Measurements from ENCODE around the gene SIAH3. TPM values are rescaled to one million over a fixed set of nuclear protein-coding genes. Genes with fewer than 3 reads are reported as not detected.

Gene SIAH3
- total RNA-seq, 2 experiments from 2014 or later = 1.3 to 1.6 TPM

GRCh38 chr13:45882626-45883025, 31.1 kb upstream of the SIAH3 start:
- ChIA-PET CTCF (no interaction called here), POLR2A (interaction anchor here (1.1 kb wide), 1 partner anchor 10 kb away, joined by 4 read pairs; no protein-coding TSS in a partner anchor)
- no peak for ATAC-seq (ENCODE audit: poor library complexity)
- intact Hi-C loops (cut with DNase I, micrococcal nuclease) = no loop called here
- Histone ChIP-seq H3K36me3 (ENCODE audit: insufficient read depth, low read length) (no peaks in the 10 kb centered on the region), H3K4me3 (ENCODE audit: low read length) (no peak overlapping the region), H3K9me3 (ENCODE audit: control insufficient read depth in 1 of 2, insufficient read depth in 1 of 2, low read length in 2 of 2) (no peaks in the 10 kb centered on the region), H3K27me3 (ENCODE audit: control insufficient read depth in 1 of 2, insufficient read depth in 2 of 2, low read length in 2 of 2) (peaks cover 0 to 2% of the 10 kb centered on the region in 2 experiments), H3K27ac (ENCODE audit: low read depth in 1 of 2, low read length in 2 of 2) (no peak overlapping the region), H3K4me1 (ENCODE audit: insufficient read depth, low read length) (no peaks in the 10 kb centered on the region)
- no peak for TF ChIP-seq CTCF (IDR thresholded peaks at IDR 0.05)
- no peak overlapping the region for H3K27ac Mint-ChIP-seq
- no peak for DNase-seq
- H3K36me3 Mint-ChIP-seq (ENCODE audit: low read depth) = no peaks in the 10 kb centered on the region
- no peaks in the 10 kb centered on the region for H3K27me3 Mint-ChIP-seq
- no peak overlapping the region for H3K4me3 Mint-ChIP-seq
- H3K9me3 Mint-ChIP-seq = no peaks in the 10 kb centered on the region
- no peaks in the 10 kb centered on the region for H3K4me1 Mint-ChIP-seq (ENCODE audit: low read depth)

GRCh38 chr13:45881353-45881752, 29.8 kb upstream of the SIAH3 start:
- no peaks in the 10 kb centered on the region for H3K9me3 ChIP-seq (ENCODE audit: control insufficient read depth in 1 of 2, insufficient read depth in 1 of 2, low read length in 2 of 2)
- intact Hi-C loops (cut with DNase I, micrococcal nuclease) = no loop called here
- Mint-ChIP-seq H3K4me1 (ENCODE audit: low read depth) (no peaks in the 10 kb centered on the region), H3K27me3 (no peaks in the 10 kb centered on the region), H3K9me3 (no peaks in the 10 kb centered on the region), H3K27ac (no peak overlapping the region), H3K36me3 (ENCODE audit: low read depth) (no peaks in the 10 kb centered on the region), H3K4me3 (no peak overlapping the region)
- no peaks in the 10 kb centered on the region for H3K36me3 ChIP-seq (ENCODE audit: insufficient read depth, low read length)
- ChIA-PET POLR2A (no interaction called here), CTCF (no interaction called here)
- H3K4me3 ChIP-seq (ENCODE audit: low read length) = no peak overlapping the region
- ATAC-seq (ENCODE audit: poor library complexity) = no peak
- TF ChIP-seq CTCF (IDR thresholded peaks at IDR 0.05) = no peak
- no peak overlapping the region for H3K27ac ChIP-seq (ENCODE audit: low read depth in 1 of 2, low read length in 2 of 2)
- no peaks in the 10 kb centered on the region for H3K4me1 ChIP-seq (ENCODE audit: insufficient read depth, low read length)
- no peak for DNase-seq
- peaks cover 0 to 2% of the 10 kb centered on the region in 2 experiments for H3K27me3 ChIP-seq (ENCODE audit: control insufficient read depth in 1 of 2, insufficient read depth in 2 of 2, low read length in 2 of 2)

- H3K27ac ChIP-seq (ENCODE audit: low read depth in 1 of 2, low read length in 2 of 2) = no peak overlapping the region
- no peaks in the 10 kb centered on the region for H3K36me3 ChIP-seq (ENCODE audit: insufficient read depth, low read length)
- H3K27me3 Mint-ChIP-seq = no peaks in the 10 kb centered on the region
- H3K9me3 Mint-ChIP-seq = no peaks in the 10 kb centered on the region
- no peaks in the 10 kb centered on the region for H3K9me3 ChIP-seq (ENCODE audit: control insufficient read depth in 1 of 2, insufficient read depth in 1 of 2, low read length in 2 of 2)
- ChIA-PET CTCF (interaction anchor here (0.7 kb wide), 1 partner anchor 73 kb away, joined by 3 read pairs; no protein-coding TSS in a partner anchor), POLR2A (interaction anchor here (0.6 kb wide), 1 partner anchor 297 kb away, joined by 3 read pairs; no protein-coding TSS in a partner anchor)
- ATAC-seq (ENCODE audit: poor library complexity) (no peak), DNase-seq (no peak)
- H3K27me3 ChIP-seq (ENCODE audit: control insufficient read depth in 1 of 2, insufficient read depth in 2 of 2, low read length in 2 of 2) = peaks cover 0 to under 1% of the 10 kb centered on the region in 2 experiments
- no peaks in the 10 kb centered on the region for H3K4me1 ChIP-seq (ENCODE audit: insufficient read depth, low read length)
- no peak for TF ChIP-seq CTCF (IDR thresholded peaks at IDR 0.05)
- no peak overlapping the region for H3K4me3 Mint-ChIP-seq
- H3K4me1 Mint-ChIP-seq (ENCODE audit: low read depth) = no peaks in the 10 kb centered on the region
- H3K36me3 Mint-ChIP-seq (ENCODE audit: low read depth) = no peaks in the 10 kb centered on the region
- intact Hi-C loops (cut with DNase I, micrococcal nuclease) = no loop called here
- no peak overlapping the region for H3K27ac Mint-ChIP-seq
- H3K4me3 ChIP-seq (ENCODE audit: low read length) = no peak overlapping the region
These were observed 28.7 kb upstream of the SIAH3 start for GRCh38 chr13:45880242-45880641.

All from CD4-positive, alpha-beta T cell (primary cell).